Measurements from ENCODE around the gene LYSMD3. TPM values are rescaled to one million over a fixed set of nuclear protein-coding genes. Genes with fewer than 3 reads are reported as not detected.

Gene LYSMD3
- total RNA-seq, 4 donors from 2014 or later = 13.9 to 37.0 (median 15.8) TPM

DNA sequence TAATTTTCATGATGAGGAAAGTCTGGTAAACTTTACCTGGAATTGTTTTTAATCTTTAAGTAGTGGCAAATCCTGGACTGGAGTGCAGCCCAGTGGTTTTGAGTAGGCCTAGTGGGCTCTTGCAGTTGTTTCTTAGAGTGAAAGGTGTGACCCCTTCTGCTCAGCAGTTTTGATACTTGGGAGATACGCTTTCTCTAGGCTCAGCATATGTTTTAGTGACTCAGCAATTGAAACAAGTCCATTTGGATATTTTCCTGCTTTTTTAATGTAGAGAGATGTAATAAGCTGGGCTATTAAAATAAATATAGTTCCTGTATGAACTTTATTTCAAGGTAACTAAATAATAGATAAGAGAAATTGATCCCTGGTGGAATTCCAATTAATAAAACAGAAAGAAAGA is 48.7 kb downstream of the LYSMD3 start:
- TF ChIP-seq, protein P1, sequence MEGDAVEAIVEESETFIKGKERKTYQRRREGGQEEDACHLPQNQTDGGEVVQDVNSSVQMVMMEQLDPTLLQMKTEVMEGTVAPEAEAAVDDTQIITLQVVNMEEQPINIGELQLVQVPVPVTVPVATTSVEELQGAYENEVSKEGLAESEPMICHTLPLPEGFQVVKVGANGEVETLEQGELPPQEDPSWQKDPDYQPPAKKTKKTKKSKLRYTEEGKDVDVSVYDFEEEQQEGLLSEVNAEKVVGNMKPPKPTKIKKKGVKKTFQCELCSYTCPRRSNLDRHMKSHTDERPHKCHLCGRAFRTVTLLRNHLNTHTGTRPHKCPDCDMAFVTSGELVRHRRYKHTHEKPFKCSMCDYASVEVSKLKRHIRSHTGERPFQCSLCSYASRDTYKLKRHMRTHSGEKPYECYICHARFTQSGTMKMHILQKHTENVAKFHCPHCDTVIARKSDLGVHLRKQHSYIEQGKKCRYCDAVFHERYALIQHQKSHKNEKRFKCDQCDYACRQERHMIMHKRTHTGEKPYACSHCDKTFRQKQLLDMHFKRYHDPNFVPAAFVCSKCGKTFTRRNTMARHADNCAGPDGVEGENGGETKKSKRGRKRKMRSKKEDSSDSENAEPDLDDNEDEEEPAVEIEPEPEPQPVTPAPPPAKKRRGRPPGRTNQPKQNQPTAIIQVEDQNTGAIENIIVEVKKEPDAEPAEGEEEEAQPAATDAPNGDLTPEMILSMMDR (IDR thresholded peaks at IDR 0.05; ENCODE audit: low read depth) = no peak

- TF ChIP-seq, protein P1 (IDR thresholded peaks at IDR 0.05; ENCODE audit: low read depth) = no peak
These were observed 49.6 kb downstream of the LYSMD3 start for GRCh38 chr5:90479611-90480385.

DNA sequence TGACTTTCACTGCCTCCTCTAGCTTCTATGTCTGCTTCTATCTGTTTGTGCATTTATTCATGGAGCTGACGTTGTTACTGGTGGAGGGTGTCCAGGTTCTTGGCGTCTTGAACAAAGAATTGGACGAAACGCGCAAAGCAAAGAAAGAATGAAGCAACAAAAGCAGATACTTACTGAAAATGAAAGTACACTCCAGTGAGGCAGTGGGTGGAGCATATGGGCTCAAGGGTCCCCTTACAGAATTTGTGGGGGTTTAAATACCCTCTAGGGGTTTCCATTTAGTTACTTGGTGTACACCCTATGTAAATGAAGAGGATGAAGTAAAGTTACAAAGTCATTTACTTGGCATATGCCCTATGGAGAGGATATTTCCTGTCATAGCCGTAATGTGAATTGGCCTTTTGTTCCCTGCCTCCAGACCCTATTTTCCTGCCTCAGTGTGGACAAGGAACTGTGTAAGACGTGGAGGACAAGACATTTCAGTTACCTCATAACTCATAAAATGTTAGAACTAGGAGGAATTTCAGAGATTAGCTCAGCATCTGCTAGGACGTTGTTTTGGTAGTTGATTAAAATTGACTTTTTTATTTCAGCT is 51.7 kb downstream of the LYSMD3 start:
- TF ChIP-seq, protein P1 (IDR thresholded peaks at IDR 0.05; ENCODE audit: low read depth) = no peak

DNA sequence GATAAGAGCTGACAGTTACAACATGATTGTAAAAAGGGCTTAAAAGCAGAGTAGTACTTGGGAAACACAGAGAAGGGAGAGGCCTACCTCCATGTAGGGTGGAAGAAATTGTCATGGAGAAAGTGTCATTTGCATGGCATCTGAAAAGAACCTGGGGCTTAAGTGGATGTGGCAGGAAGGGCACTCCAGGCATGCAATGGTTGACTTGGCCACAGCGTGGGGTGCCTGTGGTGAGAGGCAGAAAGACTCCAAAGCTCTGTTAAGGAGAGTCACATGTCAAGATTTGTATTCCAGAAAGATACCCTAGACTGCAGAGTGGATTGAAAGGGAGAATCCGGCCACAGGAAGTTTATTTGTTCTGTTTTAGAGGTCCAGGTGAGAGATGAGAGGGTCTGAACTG is 52.3 kb downstream of the LYSMD3 start:
- TF ChIP-seq, protein P1 (IDR thresholded peaks at IDR 0.05; ENCODE audit: low read depth) = no peak

DNA sequence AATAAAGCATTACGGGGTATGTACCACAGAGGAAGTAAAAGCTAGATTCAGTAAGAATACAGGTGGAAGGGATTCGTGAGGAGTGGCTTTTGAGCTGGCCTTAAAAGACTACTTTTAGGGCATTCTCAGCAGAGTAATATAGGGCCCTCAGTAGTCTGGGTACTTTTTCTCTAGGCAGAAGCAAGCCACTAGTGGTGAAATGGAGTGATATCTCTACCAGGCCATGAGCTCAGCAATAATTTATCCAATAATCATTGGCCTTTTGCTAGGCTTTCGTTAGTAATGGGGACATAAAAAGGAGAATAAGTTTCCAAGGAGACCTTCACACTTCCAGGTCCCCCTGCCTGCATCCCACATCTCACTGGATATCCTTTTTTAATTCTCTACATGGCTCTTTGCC is 53.0 kb downstream of the LYSMD3 start:
- TF ChIP-seq, protein P1 (IDR thresholded peaks at IDR 0.05; ENCODE audit: low read depth) = no peak

GRCh38 chr5:90475436-90475980 is 53.9 kb downstream of the LYSMD3 start:
- TF ChIP-seq, protein P1 (IDR thresholded peaks at IDR 0.05; ENCODE audit: low read depth) = no peak

All from subcutaneous adipose tissue (tissue), 4 donors.